Astrocyte (in vitro differentiated cells and primary cell): ENCODE data around the gene BCAT1. TPM values are rescaled to one million over a fixed set of nuclear protein-coding genes. Genes with fewer than 3 reads are reported as not detected.

Source experiments
- DNase-seq: peaks from one replicate; pipeline ENCODE4 v3.0.0-alpha.2; 2010; ENCODE audit warnings: low read depth
- FAIRE-seq: peaks from 2 replicates; lab custom pipeline; 2011; peaks lifted over from hg19 to GRCh38; lab: Jason Lieb, UNC
- H2AFZ ChIP-seq: 2 replicates; pipeline ENCODE4 v1.6.0; 2012; ENCODE audit warnings: low read depth, low read length, inconsistent platforms
- H3K27ac ChIP-seq: 2 replicates; pipeline ENCODE4 v1.5.1; 2011; ENCODE audit warnings: low read depth, low read length, inconsistent platforms
- H3K27me3 ChIP-seq: 2 replicates; pipeline ENCODE4 v1.6.0; 2011; ENCODE audit warnings: low read length, inconsistent platforms; ENCODE audit not compliant: insufficient read depth
- H3K36me3 ChIP-seq: 2 replicates; pipeline ENCODE4 v1.5.1; 2011; ENCODE audit warnings: low read length, inconsistent platforms; ENCODE audit not compliant: insufficient read depth
- H3K4me1 ChIP-seq: 2 replicates; pipeline ENCODE4 v1.5.1; 2011; ENCODE audit warnings: low read length, inconsistent platforms; ENCODE audit not compliant: insufficient read depth
- H3K4me2 ChIP-seq: 2 replicates; pipeline ENCODE4 v1.6.0; 2012; ENCODE audit warnings: low read length, inconsistent platforms
- H3K4me3 ChIP-seq: 2 replicates; pipeline ENCODE4 v1.5.1; 2011; ENCODE audit warnings: low read depth, mild to moderate bottlenecking, low read length, inconsistent platforms; ENCODE audit not compliant: insufficient read depth
- H3K79me2 ChIP-seq: 2 replicates; pipeline ENCODE4 v1.6.0; 2012; ENCODE audit warnings: mild to moderate bottlenecking, low read length, inconsistent platforms; ENCODE audit not compliant: insufficient read depth
- H3K9ac ChIP-seq: 2 replicates; pipeline ENCODE4 v1.6.0; 2012; ENCODE audit warnings: mild to moderate bottlenecking, low read length, inconsistent platforms
- H3K9me3 ChIP-seq: 2 replicates; pipeline ENCODE4 v1.5.1; 2012; ENCODE audit warnings: low read depth, mild to moderate bottlenecking, low read length, inconsistent platforms; ENCODE audit not compliant: insufficient read depth
- H4K20me1 ChIP-seq: 2 replicates; pipeline ENCODE4 v1.6.0; 2012; ENCODE audit warnings: low read length, inconsistent platforms; ENCODE audit not compliant: insufficient read depth
- H3K27ac Mint-ChIP-seq: one replicate; pipeline ENCODE4 v1.8.0; 2021; ENCODE audit warnings: mild to moderate bottlenecking, mixed read lengths; ENCODE audit not compliant: unreplicated experiment
- H3K27me3 Mint-ChIP-seq: one replicate; pipeline ENCODE4 v1.8.0; 2021; ENCODE audit warnings: low read depth, mixed read lengths; ENCODE audit not compliant: unreplicated experiment
- H3K36me3 Mint-ChIP-seq: one replicate; pipeline ENCODE4 v1.8.0; 2021; ENCODE audit warnings: low read depth, mixed read lengths; ENCODE audit not compliant: unreplicated experiment
- H3K4me1 Mint-ChIP-seq: one replicate; pipeline ENCODE4 v1.8.0; 2021; ENCODE audit warnings: low read depth, mixed read lengths; ENCODE audit not compliant: unreplicated experiment
- H3K4me3 Mint-ChIP-seq: one replicate; pipeline ENCODE4 v1.8.0; 2021; ENCODE audit warnings: mild to moderate bottlenecking, moderate library complexity, mixed read lengths; ENCODE audit not compliant: unreplicated experiment
- H3K9me3 Mint-ChIP-seq: one replicate; pipeline ENCODE4 v1.8.0; 2021; ENCODE audit warnings: mild to moderate bottlenecking, mixed read lengths; ENCODE audit not compliant: unreplicated experiment
- EZH2 ChIP-seq: IDR thresholded peaks from 2 replicates; pipeline ENCODE4 v1.6.1; 2012; ENCODE audit warnings: mild to moderate bottlenecking, low read length, inconsistent platforms; ENCODE audit not compliant: insufficient read depth
- total RNA-seq: library from RNA; stranded (reverse); gene quantifications from 2 replicates; pipeline ENCODE4 v1.2.1, GENCODE V29; 2021
- TF ChIP-seq, protein P1 (sequence below): IDR thresholded peaks from 2 replicates; pipeline ENCODE4 v1.5.1; 2011; ENCODE audit warnings: low read depth, mild to moderate bottlenecking, inconsistent platforms, low read length, moderate library complexity; ENCODE audit not compliant: insufficient read depth

BCAT1 gene
- total RNA-seq, 1 donor from 2014 or later: 476 TPM

DNA sequence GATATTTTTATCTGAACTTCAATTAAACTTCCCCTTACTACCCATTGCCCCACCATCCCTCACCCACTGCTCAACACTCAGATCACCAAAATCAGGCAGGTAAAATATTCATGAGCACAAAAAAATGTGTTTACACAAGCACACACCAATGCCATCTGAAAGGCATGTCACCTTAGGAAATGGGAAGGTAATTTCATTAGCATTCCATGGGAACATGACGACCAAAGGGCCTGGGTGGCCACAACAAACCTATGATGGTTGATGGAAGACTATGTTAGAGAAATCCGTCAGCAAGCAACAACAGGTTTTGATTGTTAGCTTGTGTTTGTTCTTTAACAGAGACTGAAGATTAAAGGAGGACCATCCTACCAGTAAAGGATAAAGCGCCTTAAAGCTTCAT lies 97.6 kb downstream of the BCAT1 start:
- Histone ChIP-seq H3K27ac (no peak overlapping the region), H3K4me2 (no peak overlapping the region), H3K4me3 (no peak overlapping the region), H4K20me1 (peaks cover 26% of the 10 kb centered on the region), H2AFZ (no peak overlapping the region), H3K79me2 (peaks cover 8% of the 10 kb centered on the region), H3K36me3 (peaks cover 5% of the 10 kb centered on the region), H3K4me1 (peaks cover 25% of the 10 kb centered on the region), H3K9me3 (no peaks in the 10 kb centered on the region), H3K9ac (no peak overlapping the region), H3K27me3 (no peaks in the 10 kb centered on the region)
- H3K27me3 Mint-ChIP-seq: no peaks in the 10 kb centered on the region
- no peaks in the 10 kb centered on the region for H3K9me3 Mint-ChIP-seq
- no peak for TF ChIP-seq EZH2
- TF ChIP-seq, protein P1, sequence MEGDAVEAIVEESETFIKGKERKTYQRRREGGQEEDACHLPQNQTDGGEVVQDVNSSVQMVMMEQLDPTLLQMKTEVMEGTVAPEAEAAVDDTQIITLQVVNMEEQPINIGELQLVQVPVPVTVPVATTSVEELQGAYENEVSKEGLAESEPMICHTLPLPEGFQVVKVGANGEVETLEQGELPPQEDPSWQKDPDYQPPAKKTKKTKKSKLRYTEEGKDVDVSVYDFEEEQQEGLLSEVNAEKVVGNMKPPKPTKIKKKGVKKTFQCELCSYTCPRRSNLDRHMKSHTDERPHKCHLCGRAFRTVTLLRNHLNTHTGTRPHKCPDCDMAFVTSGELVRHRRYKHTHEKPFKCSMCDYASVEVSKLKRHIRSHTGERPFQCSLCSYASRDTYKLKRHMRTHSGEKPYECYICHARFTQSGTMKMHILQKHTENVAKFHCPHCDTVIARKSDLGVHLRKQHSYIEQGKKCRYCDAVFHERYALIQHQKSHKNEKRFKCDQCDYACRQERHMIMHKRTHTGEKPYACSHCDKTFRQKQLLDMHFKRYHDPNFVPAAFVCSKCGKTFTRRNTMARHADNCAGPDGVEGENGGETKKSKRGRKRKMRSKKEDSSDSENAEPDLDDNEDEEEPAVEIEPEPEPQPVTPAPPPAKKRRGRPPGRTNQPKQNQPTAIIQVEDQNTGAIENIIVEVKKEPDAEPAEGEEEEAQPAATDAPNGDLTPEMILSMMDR: no peak
- no peak for DNase-seq
- H3K27ac Mint-ChIP-seq: peak overlapping the region; percentile 48
- H3K36me3 Mint-ChIP-seq: peaks cover 22% of the 10 kb centered on the region
- no peak for FAIRE-seq
- H3K4me3 Mint-ChIP-seq: no peak overlapping the region
- peaks cover 41% of the 10 kb centered on the region for H3K4me1 Mint-ChIP-seq

DNA sequence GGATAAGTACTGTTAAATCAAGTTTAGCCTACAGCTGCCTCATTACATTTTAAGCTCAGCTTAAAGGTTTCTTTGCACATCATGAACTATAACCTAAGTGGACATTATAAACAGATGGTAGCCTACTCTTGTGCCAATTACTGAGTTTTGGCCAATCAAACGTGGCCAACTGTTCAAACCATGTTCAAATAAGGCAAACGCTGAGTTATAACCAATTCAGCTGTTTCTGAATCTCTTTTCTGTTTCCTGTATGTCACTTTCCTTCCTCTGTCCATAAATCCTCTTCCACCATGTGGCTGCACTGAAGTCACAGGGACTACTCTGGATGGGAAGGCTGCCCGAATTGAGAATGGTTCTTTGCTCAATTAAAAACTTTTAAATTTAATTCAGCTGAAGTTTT lies 98.4 kb downstream of the BCAT1 start:
- peaks cover 5% of the 10 kb centered on the region for H3K36me3 ChIP-seq
- Mint-ChIP-seq H3K4me1 (peaks cover 36% of the 10 kb centered on the region), H3K27ac (no peak overlapping the region), H3K9me3 (no peaks in the 10 kb centered on the region), H3K4me3 (no peak overlapping the region), H3K27me3 (no peaks in the 10 kb centered on the region), H3K36me3 (peaks cover 18% of the 10 kb centered on the region)
- no peaks in the 10 kb centered on the region for H3K9me3 ChIP-seq
- peaks cover 26% of the 10 kb centered on the region for H4K20me1 ChIP-seq
- H3K4me2 ChIP-seq: no peak overlapping the region
- H3K79me2 ChIP-seq: peaks cover 8% of the 10 kb centered on the region
- peaks cover 20% of the 10 kb centered on the region for H3K4me1 ChIP-seq
- TF ChIP-seq, protein P1: no peak
- no peak for TF ChIP-seq EZH2
- no peak for FAIRE-seq
- no peak overlapping the region for H3K9ac ChIP-seq
- no peak overlapping the region for H2AFZ ChIP-seq
- H3K27me3 ChIP-seq: no peaks in the 10 kb centered on the region
- DNase-seq: no peak
- H3K4me3 ChIP-seq: no peak overlapping the region
- no peak overlapping the region for H3K27ac ChIP-seq

DNA sequence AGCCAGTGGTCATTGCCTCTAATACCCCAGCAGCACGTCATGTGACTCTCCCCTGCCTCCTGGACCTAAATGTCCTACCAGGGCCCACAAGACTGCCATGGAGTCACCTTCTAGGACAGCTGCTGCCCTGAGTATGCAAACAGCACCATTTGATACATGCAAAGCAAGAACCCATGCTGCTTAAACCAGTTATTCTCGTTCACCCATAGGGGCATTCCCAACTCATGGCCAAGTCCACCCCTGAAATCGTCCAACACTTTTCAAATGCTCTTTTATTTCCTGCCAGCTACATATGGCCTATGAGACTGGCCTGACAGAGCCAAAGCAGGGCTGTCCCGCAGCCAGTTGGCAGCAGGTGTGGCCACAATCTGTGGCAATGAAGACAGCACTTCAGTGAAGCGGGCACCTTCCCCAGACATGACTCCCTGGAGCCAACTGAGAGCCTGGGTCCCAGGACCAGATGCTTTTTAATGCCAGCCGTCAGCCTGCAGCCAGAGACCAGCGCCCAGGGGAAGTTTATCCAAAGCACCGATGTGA lies 99.9 kb downstream of the BCAT1 start:
- no peaks in the 10 kb centered on the region for H3K27me3 ChIP-seq
- TF ChIP-seq, protein P1: no peak
- TF ChIP-seq EZH2: no peak
- peaks cover 5% of the 10 kb centered on the region for H3K4me1 ChIP-seq
- no peak overlapping the region for H3K4me3 Mint-ChIP-seq
- H4K20me1 ChIP-seq: peaks cover 26% of the 10 kb centered on the region
- H3K9me3 ChIP-seq: no peaks in the 10 kb centered on the region
- no peaks in the 10 kb centered on the region for H3K27me3 Mint-ChIP-seq
- peaks cover 14% of the 10 kb centered on the region for H3K36me3 Mint-ChIP-seq
- no peak overlapping the region for H3K4me3 ChIP-seq
- no peak overlapping the region for H3K4me2 ChIP-seq
- no peak overlapping the region for H2AFZ ChIP-seq
- H3K27ac ChIP-seq: no peak overlapping the region
- H3K9ac ChIP-seq: no peak overlapping the region
- DNase-seq (no peak), FAIRE-seq (no peak)
- no peak overlapping the region for H3K27ac Mint-ChIP-seq
- H3K36me3 ChIP-seq: peaks cover 5% of the 10 kb centered on the region
- no peaks in the 10 kb centered on the region for H3K9me3 Mint-ChIP-seq
- H3K79me2 ChIP-seq: peaks cover 8% of the 10 kb centered on the region
- peaks cover 23% of the 10 kb centered on the region for H3K4me1 Mint-ChIP-seq
